HFF-Myc (cell line): ENCODE data around the gene FGF11.

ENCODE experiments used
- DNase-seq: peaks from one replicate; pipeline ENCODE4 v3.0.0-alpha.2; 2011; ENCODE audit warnings: low read depth; ENCODE audit errors: extremely low read depth
- H3K4me3 ChIP-seq: replicated peaks from 2 replicates; pipeline ENCODE4 v1.5.1; 2011; ENCODE audit warnings: low read depth, mild to moderate bottlenecking, control low read depth, low read length
- TF ChIP-seq, protein P1 (sequence below): IDR thresholded peaks from 2 replicates; pipeline ENCODE4 v1.5.1; 2012; ENCODE audit warnings: mild to moderate bottlenecking, low read depth, low read length, control low read depth; ENCODE audit errors: missing control alignments

The FGF11 gene

DNA sequence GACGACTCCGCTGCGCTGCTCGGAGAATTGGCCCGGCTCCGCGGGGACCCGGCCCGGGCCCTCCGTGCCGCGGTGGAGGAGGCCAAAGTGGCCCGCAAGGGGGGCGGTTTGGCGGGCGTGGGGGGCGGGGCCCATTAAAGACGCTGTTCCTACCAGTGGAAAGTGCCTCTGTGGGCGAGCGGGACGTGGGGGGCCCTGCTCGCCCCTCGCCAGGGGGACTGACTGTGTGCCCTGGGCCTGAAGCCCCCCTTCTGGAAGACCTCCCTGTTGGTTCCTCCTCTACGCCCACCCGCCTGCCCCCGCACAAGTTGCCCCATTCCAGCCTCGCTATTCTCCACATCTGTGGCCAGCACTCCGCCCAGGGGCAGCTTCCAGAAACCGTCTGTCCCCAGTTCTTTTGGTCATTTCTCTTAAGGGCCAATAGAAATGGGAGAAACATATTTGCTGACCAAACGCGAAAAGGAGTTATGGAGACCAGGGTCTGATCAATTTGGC, 1.9 kb upstream of the FGF11 start:
- DNase-seq = no peak
- TF ChIP-seq, protein P1, sequence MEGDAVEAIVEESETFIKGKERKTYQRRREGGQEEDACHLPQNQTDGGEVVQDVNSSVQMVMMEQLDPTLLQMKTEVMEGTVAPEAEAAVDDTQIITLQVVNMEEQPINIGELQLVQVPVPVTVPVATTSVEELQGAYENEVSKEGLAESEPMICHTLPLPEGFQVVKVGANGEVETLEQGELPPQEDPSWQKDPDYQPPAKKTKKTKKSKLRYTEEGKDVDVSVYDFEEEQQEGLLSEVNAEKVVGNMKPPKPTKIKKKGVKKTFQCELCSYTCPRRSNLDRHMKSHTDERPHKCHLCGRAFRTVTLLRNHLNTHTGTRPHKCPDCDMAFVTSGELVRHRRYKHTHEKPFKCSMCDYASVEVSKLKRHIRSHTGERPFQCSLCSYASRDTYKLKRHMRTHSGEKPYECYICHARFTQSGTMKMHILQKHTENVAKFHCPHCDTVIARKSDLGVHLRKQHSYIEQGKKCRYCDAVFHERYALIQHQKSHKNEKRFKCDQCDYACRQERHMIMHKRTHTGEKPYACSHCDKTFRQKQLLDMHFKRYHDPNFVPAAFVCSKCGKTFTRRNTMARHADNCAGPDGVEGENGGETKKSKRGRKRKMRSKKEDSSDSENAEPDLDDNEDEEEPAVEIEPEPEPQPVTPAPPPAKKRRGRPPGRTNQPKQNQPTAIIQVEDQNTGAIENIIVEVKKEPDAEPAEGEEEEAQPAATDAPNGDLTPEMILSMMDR = no peak
- peak overlapping the region; percentile 22 for H3K4me3 ChIP-seq

DNA sequence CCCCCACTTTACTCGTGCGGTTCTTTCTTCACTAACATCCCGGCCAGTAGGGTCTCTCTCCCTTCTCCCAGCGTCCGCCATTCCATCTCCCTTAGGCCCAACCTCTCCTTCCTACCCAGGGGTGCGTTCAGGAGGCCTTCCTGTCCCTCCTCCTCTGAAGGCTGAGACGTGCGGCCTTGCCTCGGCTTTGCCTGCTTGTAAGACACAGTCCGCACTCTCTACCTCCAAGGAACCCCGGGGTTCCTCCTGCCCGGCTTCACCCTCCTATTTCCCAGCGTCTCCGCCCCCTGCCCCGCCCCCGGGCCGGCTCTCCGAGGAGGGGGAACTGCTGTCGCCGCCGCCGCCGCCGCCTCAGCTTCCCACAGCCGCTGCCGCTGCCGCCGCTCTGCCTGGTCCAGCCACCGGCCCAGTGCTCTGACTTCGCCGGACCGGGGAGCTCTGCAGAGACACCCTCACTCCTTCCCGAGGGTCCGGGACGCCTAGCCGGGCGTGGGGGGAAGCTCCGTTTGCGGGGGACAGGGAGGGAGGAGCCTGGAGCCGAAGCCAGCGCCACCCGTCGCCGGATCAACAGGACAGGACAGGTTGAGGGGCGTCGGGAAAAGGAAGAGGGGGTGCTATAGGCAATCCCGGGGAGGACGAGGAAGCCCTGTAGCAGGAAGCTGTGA, 1.2 kb upstream of the FGF11 start:
- TF ChIP-seq, protein P1 = no peak
- H3K4me3 ChIP-seq = no peak overlapping the region
- DNase-seq = no peak

DNA sequence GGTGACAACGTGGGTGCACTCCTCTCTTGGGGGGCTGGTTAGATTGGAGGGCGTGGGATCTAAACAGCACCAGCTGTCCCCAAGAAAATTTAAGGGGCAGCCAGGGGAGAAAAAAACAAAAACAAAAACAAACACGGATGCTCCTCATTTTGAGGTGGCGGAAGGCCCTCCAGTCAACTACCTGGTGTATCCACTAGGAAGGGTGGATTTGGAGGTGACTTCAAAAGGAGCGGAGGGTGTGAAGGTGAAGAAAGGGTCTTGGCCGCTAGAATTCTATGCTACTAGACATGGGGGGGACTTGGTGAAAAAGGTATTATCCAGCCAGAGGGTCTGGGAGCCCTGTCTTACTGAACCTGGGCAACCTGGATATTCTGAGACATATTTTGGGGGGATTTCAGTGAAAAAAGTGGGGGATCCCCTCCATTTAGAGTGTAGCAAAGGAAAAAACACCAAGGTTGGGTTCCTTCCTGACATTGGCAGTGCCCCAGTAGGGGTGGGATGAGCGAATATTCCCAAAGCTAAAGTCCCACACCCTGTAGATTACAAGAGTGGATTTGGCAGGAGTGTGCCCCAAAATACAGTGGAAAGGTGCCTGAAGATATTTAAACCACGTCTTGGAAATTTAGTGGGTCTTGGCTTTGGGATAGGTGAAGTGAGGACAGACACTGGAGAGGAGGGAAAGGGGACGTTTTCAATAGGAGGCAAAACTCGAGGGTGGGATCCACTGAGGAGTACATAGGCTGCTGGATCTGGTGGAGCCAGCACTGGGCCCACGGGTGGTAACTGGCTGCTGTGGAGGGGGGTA, 454 bp upstream of the FGF11 start:
- H3K4me3 ChIP-seq = no peak overlapping the region
- TF ChIP-seq, protein P1 = no peak
- DNase-seq = no peak

DNA sequence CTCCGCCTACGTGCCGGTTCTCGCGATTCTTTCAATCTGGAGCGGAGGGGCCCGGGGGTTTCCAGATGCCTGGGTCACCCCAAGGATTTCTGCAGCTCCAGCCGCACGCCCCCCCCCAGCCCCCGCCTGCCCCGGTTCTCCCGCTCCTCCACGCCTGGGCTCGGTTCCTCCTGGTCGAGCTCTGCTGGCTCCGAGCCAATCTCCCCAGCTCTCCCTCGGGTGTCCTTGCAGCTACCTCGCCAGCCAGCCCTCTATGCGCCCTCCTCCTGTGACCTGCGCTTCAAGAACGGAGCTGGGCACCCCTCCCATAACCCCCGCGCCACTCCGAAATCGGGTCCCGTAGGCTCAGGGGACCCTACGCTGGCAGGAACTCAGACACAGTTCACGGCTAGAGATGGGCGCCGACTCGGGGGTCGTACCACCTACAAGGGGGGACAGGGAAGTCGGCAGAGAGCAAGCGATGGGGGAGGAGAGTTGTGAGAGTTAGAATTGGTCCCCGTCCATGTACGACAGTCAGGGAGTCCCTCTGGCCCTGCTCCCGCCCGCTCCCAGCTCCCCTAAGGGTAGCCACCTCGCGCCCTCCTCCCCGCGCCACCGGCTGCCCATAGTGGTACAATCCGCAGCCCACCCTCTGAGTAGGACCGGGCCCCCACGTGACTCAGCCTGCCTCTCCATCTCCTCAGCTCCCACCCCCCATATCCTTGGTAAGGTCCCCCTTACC, 961 bp downstream of the FGF11 start:
- no peak for DNase-seq
- TF ChIP-seq, protein P1 = no peak
- peak overlapping the region; percentile 31 for H3K4me3 ChIP-seq

DNA sequence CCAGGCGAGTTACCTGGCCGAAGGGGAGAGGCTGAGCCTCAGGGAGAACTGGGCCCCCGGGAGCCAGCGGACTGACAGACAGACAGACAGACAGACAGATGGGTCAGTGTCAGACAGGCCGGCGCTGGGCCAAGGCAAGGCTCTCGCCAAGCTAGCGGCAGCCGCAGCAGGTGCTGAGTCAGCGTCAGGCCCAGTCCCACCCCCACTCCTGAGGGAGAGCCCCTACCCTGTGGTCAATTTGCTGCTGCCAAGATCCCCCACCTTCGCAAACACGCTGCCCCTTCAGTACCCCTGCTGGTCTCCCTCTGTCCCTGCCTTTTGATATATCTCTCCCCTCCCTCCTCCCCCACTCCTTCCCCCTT, 1.5 kb downstream of the FGF11 start:
- DNase-seq = no peak
- H3K4me3 ChIP-seq = no peak overlapping the region; the same call in 1 of the 2 replicates
- TF ChIP-seq, protein P1 = no peak

DNA sequence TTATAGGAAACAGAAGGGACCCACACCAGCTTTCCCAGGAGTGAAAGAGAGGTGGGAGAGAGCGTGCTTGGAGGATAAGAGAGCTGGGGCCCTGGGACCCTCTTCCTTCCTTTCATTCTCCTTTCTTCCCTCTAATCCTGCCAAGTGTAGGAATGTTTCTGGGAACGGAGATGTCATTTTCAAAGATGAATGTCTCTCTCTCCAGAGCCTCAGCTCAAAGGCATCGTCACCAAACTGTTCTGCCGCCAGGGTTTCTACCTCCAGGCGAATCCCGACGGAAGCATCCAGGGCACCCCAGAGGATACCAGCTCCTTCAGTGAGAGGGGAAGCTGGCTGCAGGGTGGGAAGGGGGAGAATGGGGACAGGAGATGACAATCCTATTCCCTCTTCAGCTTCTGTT, 2.0 kb downstream of the FGF11 start:
- DNase-seq = no peak
- H3K4me3 ChIP-seq = no peak overlapping the region
- TF ChIP-seq, protein P1 = no peak
